ENCODE measurements around the gene NT5DC1.

NT5DC1 gene

GRCh38 chr6:116136933-116137340 is 36.3 kb downstream of the NT5DC1 start:
- DNase-seq (ENCODE audit: low read depth in 2 of 2), result peak in 1 of 2 donors; percentile 17

GRCh38 chr6:116139917-116140316 is 39.3 kb downstream of the NT5DC1 start:
- no peak for DNase-seq (ENCODE audit: low read depth in 2 of 2)

- no peak for DNase-seq (ENCODE audit: low read depth in 2 of 2)
These were observed 44.0 kb downstream of the NT5DC1 start for GRCh38 chr6:116144605-116145004.

GRCh38 chr6:116145803-116146675 is 45.4 kb downstream of the NT5DC1 start:
- no peak for DNase-seq (ENCODE audit: low read depth in 2 of 2)

GRCh38 chr6:116152620-116153019 is 52.0 kb downstream of the NT5DC1 start:
- no peak for DNase-seq (ENCODE audit: low read depth in 2 of 2)

- DNase-seq (ENCODE audit: low read depth in 2 of 2), result no peak
These were observed 54.2 kb downstream of the NT5DC1 start for GRCh38 chr6:116154887-116155286.

- DNase-seq (ENCODE audit: low read depth in 2 of 2), result no peak
These were observed 56.0 kb downstream of the NT5DC1 start for GRCh38 chr6:116156405-116157326.

- DNase-seq (ENCODE audit: low read depth in 2 of 2), result no peak
These were observed 56.7 kb downstream of the NT5DC1 start for GRCh38 chr6:116157391-116157790.

- no peak for DNase-seq (ENCODE audit: low read depth in 2 of 2)
These were observed 58.0 kb downstream of the NT5DC1 start for GRCh38 chr6:116158641-116159040.

GRCh38 chr6:116159782-116160524 is 59.3 kb downstream of the NT5DC1 start:
- DNase-seq (ENCODE audit: low read depth in 2 of 2), result no peak

GRCh38 chr6:116165596-116165995 is 64.9 kb downstream of the NT5DC1 start:
- no peak for DNase-seq (ENCODE audit: low read depth in 2 of 2)

GRCh38 chr6:116166369-116166768 is 65.7 kb downstream of the NT5DC1 start:
- no peak for DNase-seq (ENCODE audit: low read depth in 2 of 2)

GRCh38 chr6:116168148-116168547 is 67.5 kb downstream of the NT5DC1 start:
- DNase-seq (ENCODE audit: low read depth in 2 of 2), result no peak

GRCh38 chr6:116169880-116170279 is 69.2 kb downstream of the NT5DC1 start:
- DNase-seq (ENCODE audit: low read depth in 2 of 2), result no peak

GRCh38 chr6:116170358-116171057 is 69.9 kb downstream of the NT5DC1 start:
- DNase-seq (ENCODE audit: low read depth in 2 of 2), result no peak

GRCh38 chr6:116173928-116174327 is 73.3 kb downstream of the NT5DC1 start:
- no peak for DNase-seq (ENCODE audit: low read depth in 2 of 2)

GRCh38 chr6:116175344-116175743 is 74.7 kb downstream of the NT5DC1 start:
- no peak for DNase-seq (ENCODE audit: low read depth in 2 of 2)

GRCh38 chr6:116176596-116176995 is 75.9 kb downstream of the NT5DC1 start:
- no peak for DNase-seq (ENCODE audit: low read depth in 2 of 2)

GRCh38 chr6:116180375-116180774 is 79.7 kb downstream of the NT5DC1 start:
- no peak for DNase-seq (ENCODE audit: low read depth in 2 of 2)

- DNase-seq (ENCODE audit: low read depth in 2 of 2), result no peak
These were observed 88.8 kb downstream of the NT5DC1 start for GRCh38 chr6:116189472-116189871.

GRCh38 chr6:116190550-116190949 is 89.9 kb downstream of the NT5DC1 start:
- DNase-seq (ENCODE audit: low read depth in 2 of 2), result no peak

Data from stimulated activated CD8-positive, alpha-beta memory T cell treated with anti-CD3 and anti-CD28 coated beads, Interleukin-7, amount 100 ng/mL, for 4 hours (primary cell).